ENCODE data around the gene ABR.
"Not testable (repeated sequence)": the region's sequence is repeated elsewhere in the genome, so short reads cannot be mapped to it uniquely, and the experiment has no call there.

The ABR gene

DNA sequence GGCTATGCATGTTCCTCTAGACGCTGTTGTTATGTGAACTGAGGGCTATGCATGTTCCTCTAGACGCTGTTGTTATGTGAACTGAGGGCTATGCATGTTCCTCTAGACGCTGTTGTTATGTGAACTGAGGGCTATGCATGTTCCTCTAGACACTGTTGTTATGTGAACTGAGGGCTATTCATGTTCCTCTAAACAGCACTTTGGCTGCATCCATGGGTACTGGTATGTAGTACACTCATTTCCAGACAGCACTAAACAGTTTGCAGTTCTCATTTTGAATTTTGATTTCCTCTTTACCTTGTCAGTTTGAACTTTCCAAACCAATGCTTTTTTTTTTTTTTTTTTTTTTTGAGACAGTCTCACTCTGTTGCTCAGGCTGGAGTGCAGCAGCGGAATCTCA is 114.4 kb downstream of the ABR start:
- DNase-seq, result not testable (repeated sequence)

DNA sequence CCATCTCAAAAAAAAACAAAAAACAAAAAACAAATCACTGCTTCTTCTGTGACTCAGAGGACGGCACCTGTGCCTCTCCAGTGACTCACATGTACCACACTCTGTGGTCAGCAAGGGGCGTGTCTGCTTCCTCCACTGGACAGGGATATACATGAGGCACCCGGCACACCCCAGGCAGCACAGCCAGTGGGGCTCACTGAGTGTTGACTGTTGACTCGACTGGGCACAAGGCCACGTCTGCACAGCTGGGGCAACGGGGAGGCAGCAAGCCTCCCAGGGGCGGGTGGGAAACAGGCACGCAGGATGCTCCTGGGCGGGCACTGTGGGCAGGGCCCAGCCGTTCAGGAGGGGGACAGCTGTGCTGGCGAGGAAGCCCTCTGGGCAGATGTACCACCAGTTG is 118.8 kb downstream of the ABR start:
- no peak for DNase-seq

DNA sequence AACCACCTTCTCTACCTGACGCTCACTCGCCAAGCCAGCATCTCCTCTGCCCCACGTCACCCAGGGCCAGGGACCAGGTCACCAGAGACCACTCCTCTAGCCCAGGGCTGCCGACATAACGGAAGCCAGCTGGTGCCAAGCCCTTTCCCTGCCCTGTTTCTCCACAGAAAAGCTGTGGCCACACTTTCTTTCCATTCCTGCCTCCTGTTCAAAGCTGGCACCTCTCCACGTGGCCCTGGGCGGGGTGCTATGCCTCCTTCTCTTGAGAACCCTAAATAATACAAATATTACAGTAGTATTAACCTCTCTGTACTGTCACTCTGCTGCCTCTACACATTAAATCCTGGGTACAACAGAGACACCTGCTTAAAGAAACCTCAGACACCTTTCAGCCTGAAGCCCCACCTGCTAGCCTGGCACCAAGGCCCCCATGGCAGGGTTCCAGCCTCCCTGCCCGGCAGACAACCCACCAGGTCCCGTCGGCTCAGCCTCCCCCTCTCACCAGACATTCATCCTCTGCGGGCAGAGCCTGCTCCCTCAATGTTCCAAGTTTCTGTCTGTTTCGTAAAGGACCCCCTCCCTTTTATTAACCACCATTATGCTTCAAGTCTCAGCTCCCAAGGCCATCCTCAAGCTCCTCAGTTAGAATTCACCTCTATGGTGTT is 120.5 kb downstream of the ABR start:
- DNase-seq, result no peak

DNA sequence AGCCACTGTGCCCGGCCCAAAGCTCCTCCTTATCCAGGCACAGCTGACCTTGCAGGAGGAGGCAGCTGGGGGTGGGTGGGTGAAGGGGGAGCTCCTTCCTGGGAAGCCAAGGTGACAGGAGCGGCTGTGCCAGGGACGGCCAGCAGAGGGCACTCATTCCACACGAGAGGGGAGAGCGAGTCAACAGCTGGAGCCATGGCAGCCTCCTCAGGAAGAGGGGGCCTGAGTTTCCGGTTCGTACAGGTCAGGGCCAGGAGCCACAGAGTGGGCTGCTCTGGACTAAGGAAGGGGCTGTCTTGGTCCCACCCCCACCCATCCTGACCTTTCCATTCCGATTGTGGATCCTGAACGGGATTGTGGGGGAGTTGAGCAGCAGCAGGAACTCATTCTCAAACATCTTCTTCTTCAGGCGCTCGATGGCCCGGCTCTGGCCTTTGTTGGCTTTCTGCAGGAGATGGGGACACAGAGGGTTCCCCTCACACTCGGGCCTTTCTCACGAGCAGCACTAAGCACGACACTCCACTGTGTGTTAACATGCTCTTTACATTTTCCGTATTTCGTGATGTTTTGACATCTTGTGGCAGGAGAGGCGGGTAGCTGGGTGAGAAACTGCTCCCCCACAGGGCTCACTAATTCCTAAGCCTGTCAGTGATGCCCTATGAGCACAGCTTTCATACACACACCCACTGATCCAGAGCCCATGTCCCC is 121.2 kb downstream of the ABR start:
- DNase-seq, result peak; percentile 37

DNA sequence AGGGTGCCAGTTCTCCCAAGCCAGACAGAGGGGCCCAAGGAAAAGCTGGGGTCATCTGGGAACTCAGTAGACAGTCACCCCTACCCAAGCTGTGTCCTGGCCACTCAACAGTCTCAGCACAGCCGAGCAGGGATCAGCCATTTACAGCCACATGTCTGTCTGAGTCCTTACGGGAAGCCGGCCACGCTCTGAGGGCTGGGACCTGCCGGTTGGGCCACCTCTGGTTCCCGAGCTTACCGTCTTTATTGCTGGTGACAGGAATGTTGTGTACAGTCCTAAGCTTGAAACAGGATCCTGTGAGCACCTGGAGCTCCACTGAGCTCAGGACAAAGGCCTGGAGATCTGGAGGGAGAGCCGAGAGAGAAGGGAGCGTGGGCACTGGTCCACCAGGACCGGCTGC is 123.0 kb downstream of the ABR start:
- DNase-seq, result no peak

DNA sequence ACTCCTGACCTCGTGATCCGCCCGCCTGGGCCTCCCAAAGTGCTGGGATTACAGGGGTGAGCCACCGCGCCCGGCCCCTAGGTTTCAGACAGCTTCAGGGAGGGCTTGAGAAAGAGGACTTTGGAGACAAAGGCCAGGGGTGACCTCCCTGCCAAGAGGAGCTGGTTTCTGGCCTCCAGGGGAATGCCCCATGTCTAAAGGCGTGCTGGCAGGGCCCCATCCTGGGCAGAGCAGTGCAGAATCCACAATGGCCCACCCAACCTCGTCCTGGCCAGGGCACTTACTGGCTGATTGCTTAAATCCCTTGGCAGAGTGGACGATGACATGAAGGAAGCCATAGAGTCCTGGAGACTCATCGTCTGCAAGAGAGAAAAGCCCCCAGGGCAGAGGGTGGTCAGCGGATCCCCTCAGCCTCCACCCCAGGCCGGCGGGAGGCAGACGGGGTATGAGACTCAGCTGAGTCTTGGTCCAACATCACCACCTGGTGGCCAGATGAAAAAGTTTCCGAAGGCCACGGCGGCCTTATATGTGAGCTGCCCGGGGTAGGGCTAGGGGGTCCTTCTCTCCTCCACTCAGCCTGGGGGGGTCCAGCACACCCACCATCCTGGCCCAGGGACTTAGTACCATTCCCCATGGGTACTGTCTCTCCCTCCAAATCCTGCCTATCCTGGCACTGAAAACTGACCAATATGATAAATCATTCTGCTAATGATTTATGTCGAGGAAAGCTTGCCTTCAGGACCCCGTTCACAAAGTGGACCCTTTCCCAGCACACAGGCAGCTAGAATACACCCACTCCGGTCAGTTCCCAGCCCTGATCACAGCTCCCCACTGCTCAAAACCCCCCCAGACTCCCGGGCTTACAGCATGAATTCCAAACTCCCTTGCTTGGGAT is 123.8 kb downstream of the ABR start:
- peak; percentile 40 for DNase-seq

DNA sequence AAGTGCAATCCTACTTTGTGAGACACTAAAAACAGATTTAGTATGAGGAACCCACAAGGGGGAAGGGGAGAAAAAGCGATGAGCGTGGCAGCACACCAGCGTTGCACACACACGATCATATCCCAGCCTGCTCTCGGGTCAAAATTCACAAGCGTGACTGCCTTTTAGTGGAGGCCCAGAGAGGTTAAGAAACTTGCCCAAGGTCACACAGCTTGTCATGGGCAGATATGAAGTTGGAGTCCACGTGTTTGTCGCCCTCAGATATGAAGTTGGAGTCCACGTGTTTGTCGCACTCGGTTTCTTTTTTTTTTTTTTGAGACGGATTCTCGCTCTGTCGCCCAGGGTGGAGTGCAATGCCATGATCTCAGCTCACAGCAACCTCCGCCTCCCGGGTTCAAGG is 124.5 kb downstream of the ABR start:
- no peak for DNase-seq

DNA sequence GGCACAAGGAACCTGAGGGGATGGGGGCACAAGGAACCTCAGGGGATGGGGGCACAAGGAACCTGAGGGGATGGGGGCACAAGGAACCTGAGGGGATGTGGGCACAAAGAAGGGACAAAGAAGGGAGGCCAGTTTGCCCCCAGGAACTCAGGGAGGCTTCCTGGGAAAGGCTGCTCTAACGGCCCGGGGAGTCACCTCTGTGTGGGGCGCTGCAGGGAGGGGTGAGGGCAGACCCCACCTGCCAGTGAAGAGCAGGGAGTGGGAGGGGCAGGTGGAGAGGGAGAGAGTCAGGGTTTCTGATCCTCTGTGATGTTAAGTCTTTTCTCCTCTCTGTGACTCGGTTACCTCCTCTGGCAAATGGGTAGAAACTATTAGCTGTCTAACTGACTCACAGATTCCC is 125.1 kb downstream of the ABR start:
- DNase-seq, result no peak

DNA sequence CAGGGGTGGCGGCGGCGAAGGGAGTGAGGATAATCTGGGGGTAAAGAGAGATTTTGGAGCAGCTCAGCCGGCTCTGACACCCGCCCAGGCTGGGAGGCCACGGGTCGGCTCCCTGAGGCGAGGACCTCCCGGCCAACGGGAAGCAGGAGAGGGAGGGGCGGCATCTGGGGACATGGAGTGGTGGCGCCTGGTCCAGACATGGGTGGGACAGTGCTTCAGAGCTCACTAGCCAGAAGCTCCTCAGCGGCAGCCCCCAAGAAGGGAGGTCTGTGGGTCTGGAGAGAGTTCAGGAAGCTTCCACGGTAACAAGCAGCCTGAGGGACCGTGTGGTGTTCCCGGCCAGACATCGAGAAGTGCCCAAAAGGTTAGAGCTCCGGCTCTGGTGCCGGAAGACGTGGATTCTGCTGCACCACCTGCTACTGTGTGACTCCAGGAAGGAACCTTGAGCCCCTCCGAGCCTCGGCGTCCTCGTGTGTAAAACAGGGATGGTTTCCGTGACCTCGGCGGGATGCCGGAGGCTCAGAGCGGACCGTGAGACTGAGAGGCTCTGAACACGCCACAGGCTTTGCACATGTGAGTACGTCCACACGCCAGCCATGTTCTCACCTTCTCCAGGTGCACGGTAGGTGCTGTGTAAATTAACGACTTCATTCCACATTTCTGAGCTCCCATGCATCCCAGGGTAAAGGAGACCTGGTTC is 126.0 kb downstream of the ABR start:
- no peak for DNase-seq

DNA sequence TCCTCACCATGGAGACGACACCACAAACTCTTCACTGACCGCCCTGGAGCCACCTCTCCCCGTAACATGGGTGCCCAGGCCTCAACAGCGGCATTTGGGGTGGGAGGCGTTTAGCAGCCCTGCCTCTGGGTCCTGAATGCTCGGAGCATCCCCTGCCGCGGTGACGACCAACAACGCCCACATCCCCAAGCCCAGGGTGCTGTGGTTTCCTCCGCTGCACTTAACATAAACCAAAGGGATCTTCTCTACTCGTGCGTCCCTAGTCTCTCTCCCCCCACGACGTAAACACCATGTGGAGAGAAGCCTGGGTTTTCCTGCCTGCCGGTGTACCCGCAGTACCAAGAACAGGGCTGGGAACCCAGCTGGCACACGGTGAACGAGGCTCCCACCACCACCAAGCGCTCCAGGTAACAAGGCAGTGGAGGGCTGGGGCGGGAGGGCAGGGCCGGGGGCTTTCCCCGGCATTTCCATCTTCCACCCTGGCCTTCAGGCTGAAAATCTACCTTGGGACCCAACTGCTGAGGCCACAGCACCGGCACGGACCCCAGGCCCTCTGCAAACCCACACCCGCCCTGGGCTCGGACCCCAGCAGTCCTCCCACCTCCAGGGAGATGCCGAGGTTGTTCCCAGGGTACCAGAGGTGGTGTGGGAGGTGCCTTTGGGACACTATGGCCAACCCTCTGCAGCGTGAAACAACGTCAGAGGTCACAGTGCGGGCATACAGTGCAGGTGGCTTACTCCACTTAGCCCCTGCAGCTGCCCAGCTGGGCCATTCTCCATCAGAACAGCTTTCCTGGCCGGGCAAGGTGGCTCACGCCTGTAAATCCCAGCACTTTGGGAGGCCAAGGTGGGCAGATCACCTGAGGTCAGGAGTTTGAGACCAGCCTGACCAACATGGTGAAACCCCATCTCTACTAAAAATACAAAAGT is 128.5 kb downstream of the ABR start:
- DNase-seq, result no peak

DNA sequence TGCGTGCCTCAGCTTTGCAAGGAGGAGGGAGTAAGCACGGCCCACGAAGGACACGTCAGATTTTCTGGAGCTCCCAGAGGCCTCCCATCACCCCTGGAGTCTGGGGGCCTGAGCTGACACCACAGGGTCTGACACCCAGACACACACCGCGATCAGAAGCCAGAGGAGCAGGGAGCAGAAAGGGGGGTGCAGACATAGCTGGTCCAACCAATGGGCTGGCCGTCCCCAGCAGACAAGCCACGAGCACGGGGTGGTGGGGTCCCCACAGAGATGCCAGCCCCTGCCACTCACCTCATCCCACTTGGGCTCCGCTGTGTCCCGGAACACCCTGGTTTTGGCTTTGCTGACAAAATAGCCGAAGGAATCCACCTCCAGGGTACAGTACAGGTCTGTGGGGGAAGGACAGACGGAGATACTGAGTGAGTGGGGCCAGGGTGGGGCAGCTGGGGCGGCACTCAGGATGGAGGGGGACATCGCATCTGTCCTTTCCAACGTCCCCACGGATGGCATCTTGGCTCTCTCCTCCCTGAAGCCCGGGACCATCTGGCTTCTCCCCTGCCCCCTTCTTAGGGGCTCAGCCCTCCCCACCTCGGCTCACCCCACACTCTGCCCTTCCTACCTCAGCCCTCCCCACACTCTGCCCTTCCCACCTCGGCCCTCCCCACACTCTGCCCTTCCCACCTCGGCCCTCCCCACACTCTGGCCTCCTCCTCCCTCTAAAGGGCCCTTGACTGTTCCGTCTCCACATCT is 129.4 kb downstream of the ABR start:
- DNase-seq, result no peak

DNA sequence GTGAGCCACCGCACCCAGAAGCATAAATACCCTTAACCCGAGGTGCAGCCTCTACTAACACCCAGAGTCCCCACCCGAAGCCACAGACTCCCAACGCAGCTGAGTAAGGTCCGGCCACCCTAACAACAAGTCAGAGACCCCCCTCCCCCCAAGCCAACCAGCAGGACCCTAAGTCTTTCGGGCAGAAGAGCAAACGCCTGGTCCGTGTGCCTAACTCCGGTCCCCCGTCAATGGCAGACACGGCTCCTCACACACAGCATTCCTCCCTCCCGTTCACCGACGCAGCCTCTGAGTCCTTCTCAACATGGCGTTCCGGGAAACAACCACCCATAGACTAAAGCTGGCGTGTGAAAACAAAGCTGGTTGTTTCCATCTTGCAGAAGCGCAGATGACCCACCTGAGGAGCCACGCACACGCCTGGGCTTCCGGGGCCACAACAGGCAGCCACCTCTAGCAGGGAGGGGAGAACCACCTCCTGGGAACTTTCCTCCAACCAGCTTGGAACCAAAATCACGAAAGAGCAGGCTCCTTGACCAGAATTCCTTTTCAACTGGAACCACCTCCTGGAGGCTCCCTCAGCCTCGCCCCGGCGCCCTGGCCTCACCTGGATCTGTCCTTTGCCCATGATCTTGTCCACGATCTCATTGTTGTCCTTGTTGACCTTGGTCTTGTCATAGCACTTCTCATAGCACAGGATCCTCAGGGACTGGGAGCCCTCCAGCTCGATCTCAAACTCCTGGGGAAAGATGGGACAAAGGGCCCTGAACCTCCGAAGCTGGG is 130.1 kb downstream of the ABR start:
- no peak for DNase-seq

DNA sequence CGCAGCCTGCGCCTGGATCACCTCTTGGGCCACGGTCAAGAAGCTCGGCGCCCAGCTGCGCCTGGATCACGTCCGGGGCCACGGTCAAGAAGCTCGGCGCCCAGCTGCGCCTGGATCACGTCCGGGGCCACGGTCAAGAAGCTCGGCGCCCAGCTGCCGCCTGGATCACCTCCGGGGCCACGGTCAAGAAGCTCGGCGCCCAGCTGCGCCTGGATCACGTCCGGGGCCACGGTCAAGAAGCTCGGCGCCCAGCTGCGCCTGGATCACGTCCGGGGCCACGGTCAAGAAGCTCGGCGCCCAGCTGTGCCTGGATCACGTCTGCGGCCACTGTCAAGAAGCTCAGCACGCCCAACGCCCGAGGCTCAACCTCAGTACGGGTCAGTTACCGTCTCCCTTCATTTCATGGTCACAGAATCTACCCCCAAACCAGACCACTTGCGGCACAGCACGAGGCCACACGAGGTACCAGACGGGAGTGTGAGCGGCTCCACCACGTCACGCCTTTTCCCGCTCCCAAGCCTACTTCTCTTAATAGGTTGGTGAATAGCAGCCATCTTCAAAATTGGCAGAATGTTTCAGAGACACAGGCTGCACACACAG is 131.2 kb downstream of the ABR start:
- DNase-seq, result not testable (repeated sequence)

DNA sequence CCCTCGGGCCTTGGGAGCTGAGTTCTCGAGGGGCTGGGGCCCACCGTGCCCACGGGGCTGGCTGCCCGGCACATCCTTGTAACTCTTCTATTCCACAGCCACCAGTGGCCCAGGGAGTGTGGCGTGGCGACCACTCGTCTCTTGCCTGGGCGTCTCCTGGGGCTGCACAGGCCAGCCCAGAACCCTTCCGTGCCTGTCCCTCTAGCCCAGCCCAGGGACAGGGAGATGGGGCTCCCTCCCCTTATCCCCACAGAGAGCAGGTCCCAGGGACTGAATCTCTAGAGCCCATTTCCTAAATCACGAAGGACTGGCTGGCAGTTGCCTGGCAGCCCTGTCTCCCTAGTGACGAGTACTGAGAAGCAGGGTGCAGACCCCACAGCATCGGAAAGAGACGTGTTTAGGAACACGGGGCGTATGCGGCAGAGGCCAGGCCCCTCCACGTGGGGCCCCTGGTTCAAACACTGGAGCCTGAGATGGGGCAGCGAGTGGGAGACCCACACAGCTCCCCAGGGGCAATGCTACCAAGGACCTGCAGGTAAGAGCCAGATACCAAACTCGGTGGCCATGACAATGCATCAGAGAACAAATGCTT is 131.8 kb downstream of the ABR start:
- DNase-seq, result no peak

DNA sequence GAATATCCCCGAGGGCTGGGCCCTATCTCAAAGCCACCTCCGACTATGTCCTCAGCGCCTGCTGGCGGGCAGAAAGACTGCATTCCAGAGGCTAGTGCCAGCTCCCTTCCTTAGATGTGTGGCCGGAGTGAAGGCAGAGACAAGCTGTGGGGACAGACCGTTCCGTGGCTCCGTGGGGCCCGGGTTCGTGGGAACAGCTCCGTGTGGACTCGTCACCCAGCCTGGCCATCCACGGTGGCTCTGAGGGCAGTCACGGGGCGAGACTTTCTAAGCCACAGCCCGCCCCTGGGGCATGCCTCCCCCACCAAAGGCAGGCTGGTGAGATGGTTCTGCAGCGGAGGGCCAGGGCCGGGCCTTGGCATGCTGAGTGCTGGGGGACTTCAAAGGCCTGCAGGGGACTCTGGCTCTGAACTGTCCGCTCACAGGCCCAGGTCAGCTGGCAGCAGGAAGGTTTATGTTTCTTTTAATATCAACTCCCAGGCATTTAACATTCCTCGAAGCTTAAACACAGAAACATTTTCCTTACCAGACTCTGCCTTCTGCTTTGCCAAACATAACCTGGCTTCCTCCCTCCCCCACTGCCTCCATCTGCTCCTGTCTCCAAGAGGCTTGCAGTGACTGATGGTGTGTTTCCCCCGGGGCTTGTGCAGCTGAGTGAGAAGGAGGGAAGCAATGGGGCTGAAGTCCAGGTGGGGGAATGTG is 132.5 kb downstream of the ABR start:
- DNase-seq, result no peak

DNA sequence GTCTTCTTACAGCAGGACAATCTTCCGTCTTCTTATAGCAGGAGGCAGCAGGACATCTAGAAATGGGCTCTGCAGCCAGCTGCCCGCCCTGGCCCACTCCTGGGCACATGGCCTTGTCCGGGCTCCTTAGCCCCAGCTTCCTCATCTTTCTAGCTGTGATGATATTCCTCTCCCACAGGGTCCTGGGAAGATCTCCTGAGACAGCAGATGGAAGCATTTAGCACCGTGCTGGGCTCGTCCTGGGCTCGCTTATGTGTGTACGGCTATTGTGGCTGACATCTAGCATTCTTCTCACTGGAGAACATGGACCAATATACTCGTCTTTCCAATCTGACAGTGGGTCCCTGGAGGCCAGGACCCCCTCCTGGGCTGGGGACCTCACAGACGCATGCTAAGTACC is 134.3 kb downstream of the ABR start:
- DNase-seq, result no peak

DNA sequence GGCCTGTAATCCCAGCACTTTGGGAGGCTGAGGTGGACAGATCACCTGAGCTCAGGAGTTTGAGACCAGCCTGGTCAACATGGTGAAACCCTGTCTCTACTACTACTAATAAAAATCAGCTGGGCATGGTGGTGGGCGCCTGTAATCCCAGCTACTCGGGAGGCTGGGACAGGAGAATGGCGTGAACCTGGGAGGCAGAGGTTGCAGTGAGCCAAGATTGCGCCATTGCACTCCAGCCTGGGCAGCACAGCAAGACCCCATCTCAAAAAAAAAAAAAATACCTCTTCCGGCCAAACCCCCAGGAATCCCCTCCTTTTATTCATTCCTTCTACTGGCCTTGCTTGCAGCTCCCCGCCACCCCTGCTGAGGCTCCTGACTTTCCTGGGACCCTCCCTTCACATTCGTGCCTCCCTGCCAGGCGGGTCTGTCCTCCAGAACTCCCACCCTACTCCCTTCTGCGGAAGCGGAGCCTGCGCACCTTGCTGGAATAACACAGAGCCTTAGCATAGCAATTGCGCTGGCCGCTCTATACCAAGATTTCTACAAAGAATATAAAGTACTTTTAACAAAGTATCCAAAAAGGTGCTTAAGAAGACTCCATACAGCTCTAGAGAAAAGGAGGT is 135.3 kb downstream of the ABR start:
- DNase-seq, result not testable (repeated sequence)

DNA sequence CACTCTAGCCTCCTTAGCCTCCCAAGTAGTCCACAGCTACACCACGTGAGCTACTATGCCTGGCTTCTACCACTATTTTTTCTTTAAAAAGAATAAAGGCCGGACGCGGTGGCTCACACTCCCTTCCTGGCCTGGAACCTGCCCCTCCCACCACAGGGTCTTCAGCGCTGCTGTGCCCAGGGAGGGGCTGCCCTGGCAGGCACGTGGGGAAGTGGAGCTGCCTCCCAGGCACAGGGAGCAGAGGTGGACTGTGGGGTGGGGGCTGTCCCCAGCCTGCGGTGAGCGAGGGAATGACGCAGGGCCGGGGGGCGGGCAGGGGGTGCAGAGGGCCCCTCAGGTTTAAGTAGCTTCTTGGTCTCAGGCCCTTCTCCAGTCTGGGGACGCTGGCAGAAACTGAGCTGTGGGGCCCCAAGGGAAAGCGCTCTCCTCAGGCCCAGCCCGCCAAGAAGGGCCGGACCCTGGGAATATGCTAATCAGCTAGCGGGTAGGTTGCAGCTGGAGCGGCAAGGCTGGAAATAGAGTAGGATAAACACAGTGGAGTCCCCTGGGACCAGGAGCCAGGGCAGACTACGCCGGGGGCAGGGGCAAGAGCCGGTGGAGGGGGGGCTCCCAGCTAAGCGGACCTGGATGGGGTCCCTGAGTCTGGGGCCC is 136.1 kb downstream of the ABR start:
- no peak for DNase-seq
